ENCODE measurements around the gene ART5.

The ART5 gene

GRCh38 chr11:3632070-3632660, 9.6 kb downstream of the ART5 start:
- TF ChIP-seq, protein P1, sequence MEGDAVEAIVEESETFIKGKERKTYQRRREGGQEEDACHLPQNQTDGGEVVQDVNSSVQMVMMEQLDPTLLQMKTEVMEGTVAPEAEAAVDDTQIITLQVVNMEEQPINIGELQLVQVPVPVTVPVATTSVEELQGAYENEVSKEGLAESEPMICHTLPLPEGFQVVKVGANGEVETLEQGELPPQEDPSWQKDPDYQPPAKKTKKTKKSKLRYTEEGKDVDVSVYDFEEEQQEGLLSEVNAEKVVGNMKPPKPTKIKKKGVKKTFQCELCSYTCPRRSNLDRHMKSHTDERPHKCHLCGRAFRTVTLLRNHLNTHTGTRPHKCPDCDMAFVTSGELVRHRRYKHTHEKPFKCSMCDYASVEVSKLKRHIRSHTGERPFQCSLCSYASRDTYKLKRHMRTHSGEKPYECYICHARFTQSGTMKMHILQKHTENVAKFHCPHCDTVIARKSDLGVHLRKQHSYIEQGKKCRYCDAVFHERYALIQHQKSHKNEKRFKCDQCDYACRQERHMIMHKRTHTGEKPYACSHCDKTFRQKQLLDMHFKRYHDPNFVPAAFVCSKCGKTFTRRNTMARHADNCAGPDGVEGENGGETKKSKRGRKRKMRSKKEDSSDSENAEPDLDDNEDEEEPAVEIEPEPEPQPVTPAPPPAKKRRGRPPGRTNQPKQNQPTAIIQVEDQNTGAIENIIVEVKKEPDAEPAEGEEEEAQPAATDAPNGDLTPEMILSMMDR (IDR thresholded peaks at IDR 0.05; ENCODE audit: low read length, missing control alignments): no peak
- DNase-seq (ENCODE audit: low read depth): no peak
- no peak overlapping the region for H3K4me3 ChIP-seq (replicated peaks; ENCODE audit: low read depth, low read length)

DNA sequence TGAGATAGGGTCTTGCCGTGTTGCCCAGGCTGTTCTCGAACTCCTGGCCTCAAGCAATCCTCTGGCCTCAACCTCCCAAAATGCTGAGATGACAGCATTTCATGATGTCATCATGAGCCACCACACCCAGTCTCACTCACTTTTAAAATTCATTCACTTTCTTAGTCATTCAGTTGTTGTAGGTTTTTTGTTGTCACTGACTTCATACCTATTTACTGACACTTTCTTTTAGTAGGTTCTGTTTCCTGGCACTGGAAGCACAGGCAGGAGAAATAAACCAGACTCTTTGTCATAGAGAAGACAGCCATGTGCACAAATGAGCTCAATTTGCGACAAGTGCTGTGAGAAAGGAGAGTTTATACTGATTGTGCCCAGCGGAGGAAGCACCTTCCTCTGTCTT, 10.5 kb downstream of the ART5 start:
- TF ChIP-seq, protein P1 (IDR thresholded peaks at IDR 0.05; ENCODE audit: low read length, missing control alignments): no peak
- no peak overlapping the region for H3K4me3 ChIP-seq (replicated peaks; ENCODE audit: low read depth, low read length)
- DNase-seq (ENCODE audit: low read depth): no peak

DNA sequence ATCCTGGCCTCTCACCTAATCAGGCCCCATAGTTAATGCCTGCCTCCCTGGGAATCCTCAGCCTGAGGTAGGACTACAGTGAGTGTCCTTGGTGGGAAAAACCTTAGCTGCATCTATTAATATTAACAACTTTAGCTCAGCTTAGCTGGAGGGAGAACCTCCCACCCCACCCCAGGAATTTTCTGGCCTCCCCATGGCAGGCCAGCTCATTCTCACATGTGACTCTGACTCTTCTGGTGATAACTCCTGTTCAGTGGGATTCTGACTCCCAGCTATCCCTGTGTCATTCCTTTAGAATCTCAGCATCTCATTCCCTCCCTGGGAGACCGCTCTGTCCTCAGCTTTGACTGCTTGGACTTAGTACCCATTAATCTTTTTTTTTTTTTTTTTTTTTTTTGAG, 14.5 kb downstream of the ART5 start:
- peak; percentile 34 for DNase-seq (ENCODE audit: low read depth)
- TF ChIP-seq, protein P1 (IDR thresholded peaks at IDR 0.05; ENCODE audit: low read length, missing control alignments): no peak
- no peak overlapping the region for H3K4me3 ChIP-seq (replicated peaks; ENCODE audit: low read depth, low read length)

DNA sequence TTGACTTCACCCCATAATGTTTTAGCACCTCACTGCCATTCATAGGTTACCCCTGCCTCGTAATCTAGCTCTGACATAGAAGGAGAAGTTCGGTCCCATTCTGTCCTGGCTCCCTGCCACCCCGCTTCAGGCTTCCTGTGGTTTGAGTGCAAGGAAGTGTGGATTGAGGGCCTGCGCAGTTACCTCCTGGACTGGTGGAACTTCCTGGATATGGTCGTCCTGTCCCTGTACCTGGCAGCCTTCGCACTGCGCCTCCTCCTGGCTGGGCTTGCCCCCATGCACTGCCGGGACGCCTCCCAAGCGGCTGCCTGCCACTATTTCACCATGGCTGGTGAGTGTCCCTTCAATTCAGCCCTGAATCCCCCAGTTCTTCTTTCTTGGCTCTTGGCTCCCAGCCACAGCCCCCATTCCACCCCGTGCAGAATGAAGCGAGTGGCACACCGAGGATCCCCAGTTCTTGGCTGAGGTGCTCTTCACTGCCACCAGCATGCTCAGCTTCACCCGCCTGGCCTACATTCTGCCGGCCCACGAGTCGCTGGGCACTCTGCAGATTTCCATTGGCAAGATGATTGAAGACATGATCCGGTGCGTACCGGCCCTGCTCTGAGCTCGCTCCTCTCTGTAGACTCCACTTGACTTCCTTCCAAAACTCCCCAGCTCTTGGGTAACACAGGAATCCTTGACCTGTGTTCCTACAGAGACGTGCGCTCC, 15.4 kb downstream of the ART5 start:
- TF ChIP-seq, protein P1 (IDR thresholded peaks at IDR 0.05; ENCODE audit: low read length, missing control alignments): no peak
- H3K4me3 ChIP-seq (replicated peaks; ENCODE audit: low read depth, low read length): no peak overlapping the region
- DNase-seq (ENCODE audit: low read depth): no peak

GRCh38 chr11:3623767-3624458, 17.9 kb downstream of the ART5 start:
- TF ChIP-seq, protein P1 (IDR thresholded peaks at IDR 0.05; ENCODE audit: low read length, missing control alignments): no peak
- H3K4me3 ChIP-seq (replicated peaks; ENCODE audit: low read depth, low read length): no peak overlapping the region
- no peak for DNase-seq (ENCODE audit: low read depth)

DNA sequence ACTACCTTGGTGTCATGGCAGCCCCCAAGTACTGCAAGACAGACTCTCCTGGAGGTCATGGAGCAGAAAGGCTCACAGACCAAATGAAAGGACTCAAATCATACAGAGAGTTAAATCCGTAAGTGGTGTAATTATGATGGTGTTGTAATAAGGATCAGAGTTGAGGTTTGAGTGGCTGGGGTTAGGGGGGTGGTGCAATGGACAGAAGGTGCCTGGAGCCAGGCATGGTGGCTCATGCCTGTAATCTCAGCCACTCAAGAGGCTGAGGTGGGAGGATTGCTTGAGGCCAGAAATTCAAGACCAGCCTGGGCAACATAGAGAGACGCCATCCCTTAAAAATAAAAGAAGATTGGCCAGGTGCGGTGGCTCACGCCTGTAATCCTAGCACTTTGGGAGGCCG, 18.7 kb downstream of the ART5 start:
- DNase-seq (ENCODE audit: low read depth): no peak
- no peak overlapping the region for H3K4me3 ChIP-seq (replicated peaks; ENCODE audit: low read depth, low read length)
- TF ChIP-seq, protein P1 (IDR thresholded peaks at IDR 0.05; ENCODE audit: low read length, missing control alignments): no peak

Data from fibroblast of pulmonary artery (primary cell).